GM12873 (cell line): ENCODE results near the gene ITPR2.

Experiments
- TF ChIP-seq, protein P1 (sequence below): IDR thresholded peaks from 2 replicates; pipeline ENCODE4 v1.5.1; 2012; ENCODE audit warnings: low read depth, mild to moderate bottlenecking, moderate library complexity, low read length, control low read depth; ENCODE audit not compliant: insufficient read depth; ENCODE audit errors: missing control alignments

ITPR2 gene

DNA sequence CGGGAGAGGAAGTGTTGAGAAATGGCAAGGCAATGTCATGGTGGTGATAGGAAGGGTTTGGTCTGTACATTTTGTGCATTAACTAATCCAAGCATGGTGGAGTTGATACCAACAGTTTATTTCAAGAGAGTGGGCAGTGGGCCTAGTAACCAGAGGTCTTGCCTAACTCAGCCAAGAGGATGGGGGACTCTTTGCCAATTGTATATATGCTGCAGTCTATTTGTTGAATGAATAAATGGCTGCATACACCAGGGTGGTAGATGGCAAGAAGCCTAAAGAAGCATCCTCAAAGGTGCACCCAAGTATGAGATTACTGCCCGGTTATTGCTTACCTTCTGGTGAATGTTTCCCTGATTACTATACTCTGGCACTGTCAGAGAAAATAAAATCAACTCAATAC, 295.9 kb downstream of the ITPR2 start:
- TF ChIP-seq, protein P1, sequence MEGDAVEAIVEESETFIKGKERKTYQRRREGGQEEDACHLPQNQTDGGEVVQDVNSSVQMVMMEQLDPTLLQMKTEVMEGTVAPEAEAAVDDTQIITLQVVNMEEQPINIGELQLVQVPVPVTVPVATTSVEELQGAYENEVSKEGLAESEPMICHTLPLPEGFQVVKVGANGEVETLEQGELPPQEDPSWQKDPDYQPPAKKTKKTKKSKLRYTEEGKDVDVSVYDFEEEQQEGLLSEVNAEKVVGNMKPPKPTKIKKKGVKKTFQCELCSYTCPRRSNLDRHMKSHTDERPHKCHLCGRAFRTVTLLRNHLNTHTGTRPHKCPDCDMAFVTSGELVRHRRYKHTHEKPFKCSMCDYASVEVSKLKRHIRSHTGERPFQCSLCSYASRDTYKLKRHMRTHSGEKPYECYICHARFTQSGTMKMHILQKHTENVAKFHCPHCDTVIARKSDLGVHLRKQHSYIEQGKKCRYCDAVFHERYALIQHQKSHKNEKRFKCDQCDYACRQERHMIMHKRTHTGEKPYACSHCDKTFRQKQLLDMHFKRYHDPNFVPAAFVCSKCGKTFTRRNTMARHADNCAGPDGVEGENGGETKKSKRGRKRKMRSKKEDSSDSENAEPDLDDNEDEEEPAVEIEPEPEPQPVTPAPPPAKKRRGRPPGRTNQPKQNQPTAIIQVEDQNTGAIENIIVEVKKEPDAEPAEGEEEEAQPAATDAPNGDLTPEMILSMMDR: no peak

- TF ChIP-seq, protein P1: no peak
Observed at GRCh38 chr12:26535826-26536225, 297.2 kb downstream of the ITPR2 start.

GRCh38 chr12:26534071-26534470, 298.9 kb downstream of the ITPR2 start:
- TF ChIP-seq, protein P1: no peak

DNA sequence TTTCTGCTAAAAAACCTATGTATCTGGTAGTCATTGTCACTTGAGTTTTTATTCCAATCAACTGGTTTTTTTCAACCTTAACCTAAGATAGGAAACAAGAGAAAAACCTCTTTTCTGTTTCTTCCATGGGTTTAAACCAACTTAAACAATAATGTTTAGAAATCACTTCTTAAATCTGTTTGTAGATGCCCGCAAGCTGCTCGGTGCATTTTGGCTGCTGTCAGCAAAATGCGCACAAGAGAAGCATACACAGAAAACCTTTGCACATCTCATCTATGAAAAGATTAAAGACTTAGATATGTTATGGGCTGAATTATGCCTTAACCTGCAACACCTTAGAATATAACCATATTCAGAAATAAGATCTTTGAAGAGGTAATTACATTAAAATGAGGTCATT, 299.8 kb downstream of the ITPR2 start:
- TF ChIP-seq, protein P1: no peak

GRCh38 chr12:26530461-26530860, 302.5 kb downstream of the ITPR2 start:
- TF ChIP-seq, protein P1: no peak

DNA sequence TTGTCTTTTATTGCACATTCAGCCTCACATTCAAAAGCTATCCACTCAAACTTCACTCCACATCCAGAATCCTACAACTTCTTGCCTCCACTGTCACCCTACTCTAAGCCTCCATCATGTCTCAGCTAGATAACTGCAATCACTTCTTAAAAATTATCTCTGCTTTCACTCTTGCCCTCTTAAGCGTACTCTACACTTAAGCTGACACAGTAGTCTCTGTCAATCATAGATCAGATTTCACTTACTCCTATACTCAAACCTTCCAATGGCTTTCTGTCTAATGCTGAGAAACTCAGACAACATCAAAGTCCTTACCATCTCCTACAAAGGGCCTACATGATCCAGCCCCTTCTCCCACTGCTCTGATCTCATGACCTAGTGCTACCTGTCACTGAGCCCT, 304.1 kb downstream of the ITPR2 start:
- TF ChIP-seq, protein P1: no peak

GRCh38 chr12:26527682-26528081, 305.3 kb downstream of the ITPR2 start:
- TF ChIP-seq, protein P1: no peak

DNA sequence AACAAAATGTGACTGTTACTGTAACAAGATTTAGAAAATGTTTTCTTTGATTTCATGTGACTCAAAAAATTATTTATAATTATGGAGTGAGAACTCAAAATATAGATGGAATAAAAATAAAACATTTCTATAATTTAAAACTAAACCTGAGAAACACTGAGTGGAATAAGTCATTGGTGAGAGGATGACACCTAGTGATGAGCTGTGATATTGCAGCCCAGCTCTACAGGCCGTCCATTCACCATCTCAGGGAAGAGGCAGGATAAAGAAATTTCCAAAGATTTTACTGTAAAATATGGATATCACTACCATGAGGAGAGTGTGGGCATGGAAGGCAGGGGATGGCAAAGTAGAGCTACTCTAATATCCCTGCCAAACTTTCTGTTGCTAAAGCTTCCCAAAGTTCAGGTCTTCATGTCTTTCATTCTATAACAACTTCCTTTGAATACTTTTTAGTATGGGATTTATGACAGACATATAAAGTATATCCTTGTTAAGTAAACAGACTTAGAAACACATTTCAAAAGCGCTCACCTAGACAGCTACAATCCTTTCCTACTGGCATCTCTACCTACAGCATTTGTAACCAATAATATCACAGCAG, 308.0 kb downstream of the ITPR2 start:
- TF ChIP-seq, protein P1: peak; percentile 73
